HL-60/S4 treated with phorbol 12-myristate 13-acetate at 8.2 ng/mL for 4 days and 3 days (cell line): ENCODE data around the gene ACOT9.
"Not testable (repeated sequence)": the region's sequence is repeated elsewhere in the genome, so short reads cannot be mapped to it uniquely, and the experiment has no call there.

Source experiments
- in situ Hi-C: fragments of 300-500 bp; cut with MboI; formaldehyde crosslinking; loops from 2 replicates; pipeline ENCODE4 v1.15.0; 2022; ENCODE audit warnings: low sequenced_read_pairs

ACOT9 gene

DNA sequence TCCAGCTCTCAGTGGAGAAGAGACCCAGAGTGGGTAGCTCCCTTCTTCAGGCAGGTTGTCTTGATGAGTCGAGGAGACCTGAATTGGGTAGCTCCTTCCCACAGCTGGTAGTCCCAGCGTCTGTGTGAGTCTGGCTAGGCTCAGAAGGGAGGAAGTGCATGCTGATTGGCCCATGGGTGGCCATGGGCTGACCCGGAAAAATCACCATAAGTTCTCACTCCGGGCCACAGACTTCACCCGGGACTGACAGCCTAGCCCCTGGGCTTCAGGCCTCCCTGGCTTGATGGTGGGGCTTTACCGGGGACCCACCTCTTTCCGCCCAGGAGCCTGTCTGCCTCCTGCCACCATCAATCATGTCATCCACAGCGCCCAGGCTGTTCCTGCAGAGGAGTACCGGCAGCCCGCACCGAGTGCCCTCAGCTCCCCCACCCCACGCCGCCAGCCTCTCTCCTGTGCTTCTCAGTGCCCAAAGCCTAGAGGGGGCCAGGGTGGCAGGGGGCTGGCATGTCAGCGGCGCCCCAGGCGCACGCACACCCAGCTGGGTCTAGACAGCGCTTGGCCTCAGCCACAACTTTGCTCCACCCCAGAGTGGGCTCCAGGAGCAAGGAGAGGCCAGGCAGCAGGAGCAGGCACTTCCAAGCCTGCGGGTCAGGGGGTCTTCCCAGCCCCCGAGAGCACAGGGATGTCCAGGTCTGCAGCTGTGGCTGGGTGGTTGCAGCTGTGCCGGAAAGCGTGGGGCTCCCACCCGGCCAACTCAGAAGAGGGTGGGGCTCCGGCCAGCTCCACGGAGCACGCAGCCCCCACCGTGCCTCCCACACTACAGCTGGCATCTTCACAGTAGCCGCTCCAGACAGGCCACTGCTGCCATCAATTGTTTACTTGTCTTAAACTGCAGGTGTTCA is 23.8 kb upstream of the ACOT9 start:
- in situ Hi-C loops, result no loop called here

GRCh38 chrX:23765868-23766267 is 22.8 kb upstream of the ACOT9 start:
- in situ Hi-C loops, result no loop called here

GRCh38 chrX:23765449-23765848 is 22.4 kb upstream of the ACOT9 start:
- in situ Hi-C loops, result no loop called here

DNA sequence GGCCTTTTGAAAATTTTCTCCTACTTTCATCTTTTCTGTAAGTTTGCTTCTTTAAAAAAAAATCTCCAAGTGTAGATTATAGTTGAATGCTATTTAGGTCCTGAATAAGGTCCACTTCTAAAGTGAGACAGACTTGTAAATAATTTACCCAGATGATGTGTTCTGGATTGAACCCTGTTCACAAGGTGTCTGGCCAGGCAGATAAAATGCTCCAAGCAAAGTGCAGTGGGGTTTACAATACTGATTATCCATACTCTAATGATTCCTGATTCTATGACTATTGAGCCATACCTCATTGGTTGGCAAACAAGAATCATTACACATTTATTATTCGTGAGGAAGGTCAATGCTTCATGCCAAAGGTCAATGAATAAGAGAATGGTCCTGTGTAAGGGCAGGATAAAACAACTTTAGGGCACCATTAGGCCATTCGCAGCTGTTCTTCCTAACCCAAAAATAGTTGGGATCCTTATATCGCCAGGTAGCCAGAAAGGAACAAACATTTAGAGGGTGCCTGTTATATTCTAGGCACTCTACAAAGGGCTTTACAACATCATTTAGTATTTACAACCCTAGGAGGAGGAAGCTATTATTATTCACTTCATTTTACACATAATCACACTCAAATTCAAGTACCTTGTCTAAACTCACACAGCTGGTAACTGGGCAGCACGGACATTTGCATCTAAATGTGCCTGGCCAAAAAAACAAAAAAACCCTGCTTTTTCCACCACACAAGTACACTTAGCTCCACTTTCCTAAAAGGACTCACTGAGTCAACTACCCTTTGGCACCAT is 21.3 kb upstream of the ACOT9 start:
- in situ Hi-C loops, result no loop called here

DNA sequence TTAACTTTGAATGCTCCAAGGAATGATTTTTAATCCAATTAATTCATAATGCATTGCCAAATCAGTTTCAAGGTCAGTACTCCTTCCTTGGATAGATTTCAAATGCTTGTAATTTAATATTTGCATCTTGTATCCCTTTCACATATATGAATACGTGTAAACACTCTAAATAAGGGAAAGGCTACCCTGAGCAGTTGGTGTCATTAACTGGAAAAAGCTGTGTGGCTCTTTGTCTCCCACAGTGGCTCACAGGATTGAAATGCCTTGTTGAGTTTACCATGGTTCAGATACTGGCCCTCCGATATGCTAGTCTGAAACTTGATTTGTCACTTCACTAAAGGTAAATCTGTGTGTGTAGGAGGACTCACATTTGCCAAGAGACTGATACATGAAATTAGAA is 16.7 kb upstream of the ACOT9 start:
- in situ Hi-C loops, result no loop called here

DNA sequence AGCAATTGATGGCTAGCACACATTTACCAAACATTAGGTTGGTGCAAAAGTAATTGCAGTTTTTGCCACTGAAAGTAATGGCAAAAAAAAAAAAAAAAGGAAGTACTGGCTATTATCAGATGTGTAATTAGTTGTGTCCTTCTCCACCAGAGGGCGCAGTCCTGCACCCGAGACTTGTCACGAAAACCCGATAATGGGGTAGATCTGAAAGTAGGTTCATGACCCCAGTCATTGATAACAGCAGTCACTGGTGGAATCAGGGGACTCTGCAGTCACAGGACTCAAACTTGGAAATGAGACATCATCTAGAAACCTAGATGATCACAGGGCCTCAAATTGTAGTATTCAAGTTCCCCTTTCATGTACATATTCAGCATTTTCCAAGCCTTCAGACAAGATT is 13.1 kb upstream of the ACOT9 start:
- in situ Hi-C loops, result no loop called here

DNA sequence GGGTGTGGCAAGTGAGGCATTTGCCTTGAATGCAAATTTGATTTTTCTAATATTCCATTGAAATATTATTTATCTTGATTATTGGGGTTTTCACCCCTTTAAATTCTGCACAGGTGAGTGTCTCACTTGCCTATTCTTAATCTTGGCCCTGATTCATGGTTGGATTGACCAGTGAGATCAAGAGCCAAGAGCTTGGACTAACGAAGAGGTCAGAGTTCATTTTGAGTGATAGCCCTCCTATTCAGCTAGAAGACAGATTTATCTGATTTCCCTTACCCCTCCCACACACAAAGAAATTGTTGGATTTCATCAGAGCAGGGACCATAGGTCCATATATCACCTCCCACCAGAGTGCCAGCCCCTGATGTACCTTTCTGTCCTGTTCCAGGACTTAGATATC is 11.6 kb upstream of the ACOT9 start:
- in situ Hi-C loops, result no loop called here

DNA sequence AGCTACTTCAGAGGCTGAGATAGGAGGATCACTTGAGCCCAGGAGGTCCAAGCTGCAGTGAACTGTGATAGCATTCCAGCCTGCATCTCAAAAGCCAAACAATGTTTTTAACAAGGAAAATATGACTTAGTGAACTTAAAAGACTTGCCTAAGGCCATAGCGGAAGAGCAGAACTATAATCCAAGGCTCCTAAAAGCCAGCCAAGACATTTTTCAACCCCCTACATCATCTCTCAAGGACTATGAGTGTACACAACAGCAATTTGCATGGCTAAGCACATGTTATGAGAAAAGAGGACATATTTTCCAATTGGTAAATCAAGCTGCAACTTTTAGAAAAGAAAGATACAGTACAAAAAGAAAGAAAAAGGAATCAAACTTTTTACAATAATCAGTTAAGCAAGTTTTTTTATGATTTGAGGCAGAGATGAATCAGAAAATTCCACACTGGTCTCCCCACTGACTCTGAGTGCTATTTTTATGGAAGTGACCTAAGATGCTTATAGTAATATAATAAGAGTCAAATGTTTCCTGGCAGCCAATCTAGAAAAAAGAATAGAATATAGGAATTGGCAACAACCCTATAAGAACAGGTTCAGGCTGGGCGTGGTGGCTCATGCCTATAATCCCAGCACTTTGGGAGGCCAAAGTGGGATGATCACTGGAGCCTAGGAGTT is 9.8 kb upstream of the ACOT9 start:
- in situ Hi-C loops, result no loop called here

DNA sequence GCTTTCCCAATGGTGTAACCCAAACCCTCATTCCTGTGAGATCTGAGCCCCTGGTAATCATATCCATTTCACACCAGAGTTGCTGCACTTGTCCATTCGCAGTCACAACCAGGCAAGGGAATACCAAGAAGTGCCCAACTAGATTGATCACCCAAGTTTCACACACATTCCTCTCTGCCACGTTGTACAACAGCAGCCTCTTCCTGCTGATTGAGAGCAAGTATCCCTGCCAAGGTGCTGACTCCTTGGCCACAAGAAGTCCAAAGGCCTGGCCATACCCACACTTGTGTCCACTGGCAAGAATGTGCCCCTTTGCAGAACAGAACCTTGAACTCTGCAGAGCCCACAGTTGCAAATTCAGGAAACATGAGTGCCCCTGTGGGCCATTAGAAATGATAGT is 6.5 kb upstream of the ACOT9 start:
- in situ Hi-C loops, result no loop called here

DNA sequence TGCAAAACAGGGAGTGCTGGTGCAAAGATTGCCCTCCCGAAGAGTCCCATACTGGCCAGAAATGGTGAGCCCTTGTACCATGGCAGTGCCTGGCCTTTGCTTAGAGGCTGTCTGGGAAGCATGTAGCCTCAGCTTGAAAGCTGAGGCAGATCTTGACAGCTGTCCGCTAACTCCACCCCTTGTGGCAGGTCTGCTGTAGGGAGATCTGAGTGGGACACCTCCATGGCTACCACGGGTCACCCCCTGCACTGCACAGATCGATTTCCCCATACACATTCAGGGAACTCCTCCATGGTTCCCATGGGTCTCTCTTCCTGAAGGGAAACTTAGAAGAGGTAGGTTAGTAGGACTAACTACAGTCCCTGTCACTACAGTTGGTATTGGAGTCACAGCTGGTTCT is 6.1 kb upstream of the ACOT9 start:
- in situ Hi-C loops, result no loop called here

DNA sequence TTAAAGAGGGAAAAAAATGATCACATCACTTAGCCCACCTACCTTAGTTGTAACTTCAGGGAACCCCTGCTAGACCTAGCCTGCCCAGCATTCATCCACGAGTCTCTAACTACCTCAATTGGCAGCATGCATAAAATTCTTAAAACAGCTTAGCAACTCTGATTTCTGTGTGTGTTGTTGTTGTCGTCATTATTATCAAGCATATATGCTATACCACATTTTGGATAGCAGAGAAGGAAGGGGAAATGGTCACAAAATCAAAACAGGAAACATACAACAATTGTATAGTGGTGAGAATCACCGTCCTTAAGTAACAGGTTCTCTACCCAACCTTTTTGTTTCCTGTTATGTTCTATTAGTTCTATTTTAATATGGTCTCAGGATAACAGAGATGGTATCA is 2.7 kb upstream of the ACOT9 start:
- in situ Hi-C loops, result no loop called here

DNA sequence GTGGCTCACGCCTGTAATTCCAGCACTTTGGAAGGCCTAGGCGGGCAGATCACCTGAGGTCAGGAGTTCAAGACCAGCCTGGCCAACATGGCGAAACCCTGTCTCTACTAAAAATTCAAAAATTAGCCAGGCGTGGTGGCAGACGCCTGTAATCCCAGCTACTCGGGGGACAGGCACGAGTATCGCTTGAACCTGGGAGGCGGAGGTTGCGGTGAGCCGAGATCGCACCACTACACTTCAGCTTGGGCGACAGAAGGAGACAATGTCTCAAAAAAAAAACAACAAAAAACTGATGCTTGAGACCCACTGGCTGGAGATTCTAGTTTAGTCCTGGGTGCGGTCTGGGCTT is 521 bp upstream of the ACOT9 start:
- in situ Hi-C loops, result not testable (repeated sequence)

DNA sequence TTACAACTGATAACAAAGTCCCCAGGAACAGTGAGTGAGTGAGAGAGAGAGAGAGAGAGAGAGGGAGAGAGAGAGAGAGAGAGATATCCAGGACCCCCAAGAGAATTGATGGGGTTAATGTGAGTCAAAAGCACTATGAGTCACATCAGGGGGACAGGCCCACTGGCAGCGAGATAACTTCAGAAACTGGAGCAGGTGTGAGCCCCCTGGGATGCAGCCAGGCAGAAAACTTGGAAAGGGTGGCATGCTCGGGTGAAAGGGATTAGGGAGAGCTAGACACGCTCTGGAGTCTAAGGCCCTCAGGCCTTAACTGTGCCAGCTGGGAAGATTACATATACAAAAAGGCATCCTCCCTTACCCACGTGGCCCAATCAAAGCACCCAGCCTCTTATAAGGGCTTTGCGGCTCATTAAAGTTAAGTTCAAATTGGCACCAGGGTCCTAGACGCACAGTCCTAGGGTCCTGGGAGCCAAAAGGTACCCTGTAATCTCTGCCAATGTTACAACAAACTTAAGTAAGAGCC is 841 bp downstream of the ACOT9 start:
- in situ Hi-C loops, result no loop called here

GRCh38 chrX:23737413-23737812 is 5.7 kb downstream of the ACOT9 start:
- in situ Hi-C loops, result no loop called here

- in situ Hi-C loops, result no loop called here
These were observed 7.0 kb downstream of the ACOT9 start for GRCh38 chrX:23736030-23736429.

- in situ Hi-C loops, result no loop called here
These were observed 10.4 kb downstream of the ACOT9 start for GRCh38 chrX:23732704-23733103.

DNA sequence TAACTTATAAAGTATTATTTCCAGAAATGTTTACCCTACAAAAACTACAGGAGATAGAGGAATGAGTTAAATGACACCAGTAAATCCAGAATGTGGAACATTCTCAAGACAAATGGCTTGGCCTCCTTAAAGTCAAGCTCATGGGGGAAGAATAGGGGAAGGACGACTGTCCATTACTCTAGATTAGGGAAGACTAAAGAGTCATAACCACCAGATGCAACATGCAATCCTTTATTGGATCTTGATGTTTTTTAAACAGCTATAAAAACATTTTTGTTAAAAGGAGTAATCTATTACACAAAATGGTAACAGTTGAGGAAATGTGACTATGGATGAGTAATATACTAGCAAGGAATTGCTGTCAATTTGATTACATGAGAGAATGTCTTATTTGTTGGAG is 11.1 kb downstream of the ACOT9 start:
- in situ Hi-C loops, result no loop called here

- in situ Hi-C loops, result no loop called here
These were observed 13.9 kb downstream of the ACOT9 start for GRCh38 chrX:23729214-23729613.

GRCh38 chrX:23727206-23727605 is 15.9 kb downstream of the ACOT9 start:
- in situ Hi-C loops, result no loop called here

DNA sequence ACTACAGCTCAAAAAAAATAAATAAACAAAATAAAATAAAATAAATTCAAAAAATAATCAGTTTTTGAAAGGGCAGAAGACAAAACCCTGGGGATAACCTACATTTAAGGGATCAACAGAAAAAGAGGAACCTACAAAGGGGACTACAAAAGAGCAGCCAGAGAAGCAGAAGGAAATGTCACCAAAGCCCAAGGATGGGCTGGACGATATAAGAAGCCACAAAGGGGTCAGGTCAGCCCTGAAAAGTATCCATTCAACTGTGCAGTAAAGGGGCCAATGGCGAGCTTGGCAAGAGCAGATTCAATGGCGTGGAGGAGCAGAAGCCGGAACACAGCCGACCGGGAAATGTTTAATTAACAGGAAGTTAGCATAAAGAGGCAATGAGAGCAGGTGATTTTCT is 16.9 kb downstream of the ACOT9 start:
- in situ Hi-C loops, result no loop called here

DNA sequence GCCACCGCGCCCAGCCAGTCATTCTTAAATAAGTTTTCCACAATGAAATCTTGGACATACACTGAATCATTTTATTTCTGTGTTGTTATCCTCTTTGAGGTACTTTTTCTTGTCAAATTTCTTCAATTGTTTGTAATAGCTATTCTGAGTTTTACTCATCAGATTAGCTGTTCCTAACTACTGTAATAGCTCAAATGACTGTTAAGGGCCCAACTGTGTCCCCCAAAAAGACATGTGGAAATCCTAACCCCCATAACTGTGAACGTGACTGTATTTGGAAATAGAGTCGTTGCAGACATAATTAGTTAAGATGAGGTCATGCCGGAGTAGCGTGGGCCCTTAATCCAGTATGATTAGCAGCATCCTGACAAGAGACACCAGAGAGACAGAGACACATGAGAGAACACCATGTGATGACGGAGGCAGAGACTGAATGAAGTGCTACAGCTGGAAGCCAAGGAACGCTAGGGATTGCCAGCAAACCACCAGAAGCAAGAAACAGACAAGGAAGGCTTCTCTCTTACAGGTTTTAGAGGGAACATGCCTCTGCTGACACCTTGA is 22.9 kb downstream of the ACOT9 start:
- in situ Hi-C loops, result loop anchor here (25.0 kb wide), 1 partner anchor 342 kb away; the partner anchor contains the start of gene EIF2S3
